Mucosa of descending colon (tissue), 3 donors: ENCODE measurements around the gene ENOX2. TPM values are rescaled to one million over a fixed set of nuclear protein-coding genes. Genes with fewer than 3 reads are reported as not detected.
A peak's percentile ranks its signal among the peaks of the same experiment; 100 is the strongest.

ENCODE experiments used
- ATAC-seq: fragments of 200-7000 bp; cut with Tn5 transposase; one replicate; pipeline ENCODE4 v1.9.1; 2020; ENCODE audit warnings: mild to moderate bottlenecking, moderate library complexity
- DNase-seq, 3 donors: peaks; one replicate each; pipeline ENCODE4 v3.0.0-alpha.2; 2020
- H3K36me3 ChIP-seq: fragments of 200-600 bp; one replicate; pipeline ENCODE4 v1.8.0; 2021; ENCODE audit warnings: low read depth, mild to moderate bottlenecking
- H3K4me1 ChIP-seq: fragments of 200-600 bp; one replicate; pipeline ENCODE4 v1.8.0; 2021; ENCODE audit warnings: low read depth, mild to moderate bottlenecking
- H3K4me3 ChIP-seq: fragments of 200-600 bp; one replicate; pipeline ENCODE4 v1.8.0; 2021; ENCODE audit warnings: mild to moderate bottlenecking
- H3K9me3 ChIP-seq: fragments of 200-600 bp; one replicate; pipeline ENCODE4 v1.8.0; 2021; ENCODE audit warnings: mild to moderate bottlenecking
- intact Hi-C, 2 donors: fragments of 100-400 bp; cut with DNase I in 1 of 2; cut with micrococcal nuclease in 1 of 2; formaldehyde crosslinking; loops; one replicate each; pipeline versions ENCODE4 v1.11.0 to v1.11.1; 2022; cut with DNase I, micrococcal nuclease
- total RNA-seq, 3 donors: library from RNA; stranded (reverse); fragmentation: NEBNext Ultra II Directional in 2 of 3; extraction: Animal tissue kit (Norgen Biotek cat#: 25700) in 2 of 3; gene quantifications; one replicate each; pipeline versions ENCODE4 v1.2.1 to v1.2.4, GENCODE V29; 2021 to 2023
- TF ChIP-seq, protein P1 (sequence below): fragments of 200-600 bp; IDR thresholded peaks from one replicate; pipeline ENCODE4 v1.8.0; 2022; ENCODE audit warnings: antibody characterized with exemption, mild to moderate bottlenecking
- donor health status: DM: no; HTN: no; CAD: no; lungs with moderate emphysema.
- donor health status: DM: no; HTN: no; CAD: no.
- donor health status: DM: no; HTN: yes; CAD: no.

The ENOX2 gene
- total RNA-seq, 3 donors from 2014 or later, result 8.2 to 19.9 (median 11.5) TPM

DNA sequence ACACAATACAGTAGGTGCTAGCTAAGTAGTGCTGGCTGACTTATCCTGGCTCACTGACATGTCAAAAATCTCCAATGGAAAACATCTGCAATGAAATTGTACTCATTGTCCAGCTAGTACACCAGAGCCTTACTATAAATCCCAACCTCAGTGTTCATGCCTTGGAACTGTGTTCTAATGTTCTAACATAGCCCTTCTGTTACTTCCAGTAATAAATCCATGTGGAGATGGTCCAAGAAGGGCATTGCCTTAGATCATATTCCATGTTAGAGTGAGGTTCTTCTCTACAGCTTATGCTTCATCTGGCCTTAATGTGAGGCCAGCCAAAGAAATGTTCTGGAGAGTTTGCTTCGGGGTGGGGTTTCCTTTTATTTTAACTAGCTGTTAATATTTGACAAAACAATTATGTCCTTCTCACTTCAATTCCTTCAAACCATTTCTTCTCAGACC lies 25.1 kb downstream of the ENOX2 start:
- Histone ChIP-seq H3K4me3 (no peak overlapping the region), H3K4me1 (no peaks in the 10 kb centered on the region), H3K9me3 (no peaks in the 10 kb centered on the region), H3K36me3 (no peaks in the 10 kb centered on the region)
- DNase-seq (no peak), ATAC-seq (peak; percentile 32)
- TF ChIP-seq, protein P1, sequence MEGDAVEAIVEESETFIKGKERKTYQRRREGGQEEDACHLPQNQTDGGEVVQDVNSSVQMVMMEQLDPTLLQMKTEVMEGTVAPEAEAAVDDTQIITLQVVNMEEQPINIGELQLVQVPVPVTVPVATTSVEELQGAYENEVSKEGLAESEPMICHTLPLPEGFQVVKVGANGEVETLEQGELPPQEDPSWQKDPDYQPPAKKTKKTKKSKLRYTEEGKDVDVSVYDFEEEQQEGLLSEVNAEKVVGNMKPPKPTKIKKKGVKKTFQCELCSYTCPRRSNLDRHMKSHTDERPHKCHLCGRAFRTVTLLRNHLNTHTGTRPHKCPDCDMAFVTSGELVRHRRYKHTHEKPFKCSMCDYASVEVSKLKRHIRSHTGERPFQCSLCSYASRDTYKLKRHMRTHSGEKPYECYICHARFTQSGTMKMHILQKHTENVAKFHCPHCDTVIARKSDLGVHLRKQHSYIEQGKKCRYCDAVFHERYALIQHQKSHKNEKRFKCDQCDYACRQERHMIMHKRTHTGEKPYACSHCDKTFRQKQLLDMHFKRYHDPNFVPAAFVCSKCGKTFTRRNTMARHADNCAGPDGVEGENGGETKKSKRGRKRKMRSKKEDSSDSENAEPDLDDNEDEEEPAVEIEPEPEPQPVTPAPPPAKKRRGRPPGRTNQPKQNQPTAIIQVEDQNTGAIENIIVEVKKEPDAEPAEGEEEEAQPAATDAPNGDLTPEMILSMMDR, result no peak
- intact Hi-C loops, result no loop called here

DNA sequence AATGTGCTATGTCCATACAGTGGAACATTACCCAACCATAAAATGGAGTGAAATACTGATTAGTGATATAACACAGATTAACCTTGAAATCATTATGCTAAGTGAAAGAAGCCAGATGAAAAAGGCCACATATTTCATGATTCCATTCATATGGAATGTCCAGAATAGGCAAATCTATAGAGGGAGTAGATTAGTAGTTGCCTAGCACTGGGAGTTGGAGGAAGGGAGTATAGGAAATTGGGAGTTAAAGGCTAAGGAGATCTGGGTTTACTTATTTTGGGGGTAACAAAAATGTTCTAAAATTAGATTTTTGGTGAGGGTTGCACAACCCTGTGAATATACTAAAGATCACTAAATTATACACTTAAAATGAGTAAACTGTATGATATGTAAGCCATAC lies 26.8 kb downstream of the ENOX2 start:
- Histone ChIP-seq H3K4me3 (no peak overlapping the region), H3K4me1 (no peaks in the 10 kb centered on the region), H3K36me3 (no peaks in the 10 kb centered on the region), H3K9me3 (no peaks in the 10 kb centered on the region)
- TF ChIP-seq, protein P1, result no peak
- ATAC-seq (no peak), DNase-seq (no peak)
- intact Hi-C loops, result no loop called here

DNA sequence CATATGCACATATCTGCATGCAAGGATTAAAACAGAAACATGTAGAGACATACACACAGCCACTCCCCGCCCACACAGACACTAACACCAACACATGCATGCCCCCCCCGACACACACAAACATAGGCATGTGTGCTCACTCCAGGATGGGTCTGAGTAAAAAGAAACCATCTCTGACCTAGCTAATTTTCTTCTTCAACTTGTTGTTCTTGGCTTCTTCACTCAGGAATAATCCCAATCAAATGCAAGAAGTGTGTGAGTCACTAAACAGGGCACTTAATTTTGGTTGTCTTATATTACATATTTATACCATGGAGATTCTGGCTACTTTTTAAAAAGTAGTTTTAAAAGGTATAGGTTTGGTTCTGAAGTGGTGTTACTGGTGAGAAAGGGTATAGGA lies 28.3 kb downstream of the ENOX2 start:
- no peaks in the 10 kb centered on the region for H3K4me1 ChIP-seq
- TF ChIP-seq, protein P1, result no peak
- H3K9me3 ChIP-seq, result no peaks in the 10 kb centered on the region
- ATAC-seq (no peak), DNase-seq (no peak)
- intact Hi-C loops, result no loop called here
- H3K4me3 ChIP-seq, result no peak overlapping the region
- H3K36me3 ChIP-seq, result no peaks in the 10 kb centered on the region

DNA sequence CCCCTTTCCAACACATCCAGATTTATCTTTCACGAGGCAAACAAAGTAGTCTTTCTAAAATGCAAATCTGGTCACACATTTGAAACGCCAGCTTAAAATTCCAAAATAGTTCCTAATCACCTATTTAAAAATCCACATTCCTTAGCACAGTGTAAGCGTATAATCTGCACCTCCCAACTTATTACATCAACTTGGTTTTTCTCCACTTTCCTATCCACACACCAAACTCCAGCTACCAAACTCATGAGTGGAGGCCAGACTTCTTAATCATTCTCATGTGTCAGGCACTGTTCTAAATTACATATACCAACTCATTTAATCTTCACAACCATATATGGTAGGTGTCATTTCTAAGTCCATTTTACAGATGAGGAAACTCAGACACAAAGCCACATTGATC lies 33.8 kb downstream of the ENOX2 start:
- DNase-seq, result no peak
- Histone ChIP-seq H3K4me1 (no peaks in the 10 kb centered on the region), H3K4me3 (no peak overlapping the region), H3K36me3 (no peaks in the 10 kb centered on the region), H3K9me3 (no peaks in the 10 kb centered on the region)
- TF ChIP-seq, protein P1, result no peak
- no peak for ATAC-seq
- intact Hi-C loops, result no loop called here

DNA sequence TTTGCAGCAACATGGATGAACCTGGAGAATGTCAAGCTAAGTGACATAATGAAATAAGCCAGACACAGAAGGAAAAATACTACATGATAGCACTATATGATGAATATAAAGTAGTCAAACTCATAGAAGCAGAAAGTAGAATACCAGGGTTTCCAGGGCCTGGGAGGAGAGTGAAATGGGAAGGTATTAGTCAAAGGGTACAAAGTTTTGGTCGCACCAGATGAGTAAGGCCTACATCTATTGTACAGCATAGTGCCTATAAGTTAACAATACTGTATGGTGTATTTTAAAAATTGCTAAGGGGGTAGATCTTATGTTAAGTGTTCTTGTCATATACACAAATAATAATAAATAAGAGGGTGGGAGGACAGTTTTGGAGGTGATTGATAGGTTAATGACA lies 41.5 kb downstream of the ENOX2 start:
- intact Hi-C loops, result no loop called here
- H3K4me1 ChIP-seq, result no peaks in the 10 kb centered on the region
- TF ChIP-seq, protein P1, result no peak

DNA sequence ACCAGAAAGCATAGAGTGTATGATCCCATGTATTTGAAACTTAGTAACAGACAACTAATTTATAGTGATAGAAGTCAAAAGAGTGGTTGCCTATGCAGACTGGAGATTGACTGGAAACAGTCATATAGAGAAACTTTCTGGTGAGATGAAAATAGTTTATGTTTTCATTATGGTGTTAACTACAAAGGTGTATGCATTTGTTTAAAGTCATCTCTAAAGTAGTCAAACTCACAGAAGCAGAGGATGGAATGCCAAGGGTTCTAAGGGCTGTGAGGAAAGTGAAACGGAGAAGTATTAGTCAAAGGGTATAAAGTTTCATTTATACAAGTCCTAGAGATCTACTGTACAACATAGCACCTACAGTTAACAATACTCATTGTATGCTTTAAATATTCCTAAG lies 45.8 kb downstream of the ENOX2 start:
- no peak for DNase-seq
- Histone ChIP-seq H3K9me3 (no peaks in the 10 kb centered on the region), H3K4me3 (no peak overlapping the region), H3K36me3 (no peaks in the 10 kb centered on the region), H3K4me1 (no peaks in the 10 kb centered on the region)
- intact Hi-C loops, result no loop called here
- TF ChIP-seq, protein P1, result no peak
- ATAC-seq, result no peak

More for the DNA sequence above, 41.5 kb downstream of the ENOX2 start:
- DNase-seq, result no peak
- H3K9me3 ChIP-seq, result no peaks in the 10 kb centered on the region
- H3K36me3 ChIP-seq, result no peaks in the 10 kb centered on the region
- H3K4me3 ChIP-seq, result no peak overlapping the region
- no peak for ATAC-seq
